EH (cell line): ENCODE results near the gene INPP5E.

Experiments used
- DNase-seq: peaks from one replicate; pipeline ENCODE4 v3.0.0-alpha.2; 2015; ENCODE audit warnings: low read depth

INPP5E gene

DNA sequence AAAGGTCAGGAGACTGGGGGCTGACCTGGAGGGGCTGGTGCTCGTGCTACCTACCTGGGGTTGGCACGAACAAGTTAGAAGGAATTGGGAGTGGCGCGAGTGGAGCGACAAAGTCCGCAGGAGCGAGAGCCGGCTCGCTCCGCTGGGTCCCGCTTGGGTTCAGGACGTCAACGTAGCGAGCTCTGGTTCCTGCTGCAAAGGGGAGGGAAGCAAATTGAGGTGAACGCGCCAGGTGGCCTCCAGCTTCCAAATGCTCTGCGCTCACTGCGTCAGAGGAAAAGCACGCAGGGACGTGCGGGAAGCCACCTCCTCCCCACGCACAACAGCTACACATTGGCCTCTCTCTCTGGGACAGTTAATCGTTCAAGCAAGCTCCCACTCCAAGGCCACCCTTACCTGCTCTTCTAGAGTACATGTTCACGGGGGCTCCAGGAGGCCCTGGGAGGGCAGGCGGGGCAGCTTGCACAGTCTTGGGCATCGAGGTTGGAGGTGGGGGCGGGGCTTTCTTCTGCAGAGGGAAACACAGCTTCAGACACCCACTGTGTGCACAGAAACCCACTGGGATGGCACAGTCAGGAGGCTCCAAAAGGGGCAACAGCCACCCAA is 7.6 kb upstream of the INPP5E start:
- DNase-seq: no peak

DNA sequence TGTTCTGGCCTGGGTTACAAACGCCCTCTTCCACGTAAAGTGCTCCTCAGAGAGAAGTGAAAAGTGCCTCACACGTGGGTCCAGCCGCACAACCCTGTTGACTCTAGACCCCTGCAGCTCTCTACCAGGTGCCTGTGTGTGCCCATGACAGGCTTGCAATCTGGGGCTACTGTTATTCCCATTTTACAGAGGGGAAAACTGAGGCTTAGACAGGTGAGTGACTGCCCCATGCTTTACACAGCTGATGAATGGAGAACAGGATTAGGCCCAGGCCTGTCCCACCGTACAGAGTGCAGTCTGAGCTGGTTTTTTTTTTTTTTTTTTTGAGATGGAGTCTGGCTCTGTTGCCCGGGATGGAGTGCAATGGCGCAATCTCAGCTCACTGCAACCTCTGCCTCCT is 6.2 kb upstream of the INPP5E start:
- DNase-seq: no peak

DNA sequence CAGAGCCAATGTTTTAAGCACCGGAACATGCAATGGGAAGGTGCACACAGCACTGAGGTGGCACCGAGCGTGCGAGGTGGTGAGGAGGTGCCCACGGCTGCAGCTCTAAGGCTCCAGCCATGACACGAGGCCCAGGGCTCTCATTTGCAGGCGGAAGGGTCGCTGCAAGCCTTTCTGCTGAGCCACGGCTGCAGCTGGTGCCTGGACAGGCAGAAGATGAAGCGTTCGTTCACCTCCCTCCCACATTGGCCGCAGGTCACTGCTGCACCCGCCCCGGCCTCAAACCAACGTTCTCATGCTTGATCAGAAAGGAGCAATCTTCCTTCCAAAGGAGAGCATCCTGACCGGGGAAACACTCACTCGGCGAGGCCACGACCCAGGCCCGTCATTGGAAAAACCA is 4.5 kb upstream of the INPP5E start:
- no peak for DNase-seq

DNA sequence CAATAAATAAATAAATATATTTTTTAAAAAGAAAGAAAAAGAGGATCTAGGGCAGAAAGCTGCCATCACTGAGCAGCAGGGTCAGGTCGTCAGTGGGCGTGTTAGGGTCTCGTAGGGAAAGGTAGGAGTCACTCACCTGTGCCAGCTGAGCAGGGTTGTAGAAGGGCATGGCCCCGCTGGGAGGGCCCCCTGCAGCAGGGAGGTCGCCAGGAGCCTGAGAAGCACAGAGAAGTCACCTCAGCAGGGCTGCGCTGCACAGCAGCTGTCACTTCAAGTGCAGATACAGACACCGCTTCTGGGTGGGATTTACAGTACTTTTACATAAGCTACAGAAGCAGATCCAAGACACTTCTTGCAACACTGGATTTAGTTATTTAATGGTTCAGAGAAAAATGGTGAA is 4.0 kb upstream of the INPP5E start:
- DNase-seq: no peak

DNA sequence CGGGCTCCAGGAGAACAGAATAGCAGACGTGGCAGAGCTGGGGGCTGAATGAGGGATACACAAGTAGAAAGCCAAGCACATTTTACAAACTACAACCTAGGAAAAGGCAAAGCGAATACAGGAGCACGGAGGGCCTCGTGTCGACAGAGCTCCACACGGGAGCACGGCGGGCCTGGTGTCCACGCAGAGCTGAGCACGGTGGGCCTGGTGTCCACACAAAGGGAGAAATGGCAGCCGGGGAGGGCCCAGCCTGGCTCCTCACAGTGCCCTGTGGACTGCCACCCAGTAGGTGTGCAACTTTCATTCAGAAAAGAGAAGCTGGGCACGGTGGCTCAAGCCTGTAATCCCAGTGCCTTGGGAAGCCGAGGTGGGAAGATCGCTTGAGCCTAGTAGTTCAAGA is 3.4 kb upstream of the INPP5E start:
- DNase-seq: no peak

DNA sequence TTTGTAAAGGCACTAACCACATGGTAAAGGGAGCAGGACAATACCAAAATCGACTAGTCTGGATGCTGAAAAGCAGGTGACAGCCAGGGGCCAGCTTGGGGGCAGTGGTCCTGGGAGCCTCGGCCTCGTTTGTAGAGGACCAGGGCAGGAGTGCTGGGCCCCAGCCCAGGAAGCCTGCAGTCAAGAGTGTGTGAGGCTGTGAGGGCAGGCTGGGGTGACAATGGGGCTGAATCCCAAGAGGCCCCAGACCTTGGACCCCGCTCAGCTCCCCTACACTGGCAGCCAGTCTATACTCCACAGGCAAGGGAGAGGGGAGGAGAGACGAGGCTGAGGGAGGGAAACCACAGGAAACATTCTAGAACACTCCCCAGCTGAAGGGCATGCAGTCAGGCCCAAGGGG is 2.6 kb upstream of the INPP5E start:
- DNase-seq: no peak

DNA sequence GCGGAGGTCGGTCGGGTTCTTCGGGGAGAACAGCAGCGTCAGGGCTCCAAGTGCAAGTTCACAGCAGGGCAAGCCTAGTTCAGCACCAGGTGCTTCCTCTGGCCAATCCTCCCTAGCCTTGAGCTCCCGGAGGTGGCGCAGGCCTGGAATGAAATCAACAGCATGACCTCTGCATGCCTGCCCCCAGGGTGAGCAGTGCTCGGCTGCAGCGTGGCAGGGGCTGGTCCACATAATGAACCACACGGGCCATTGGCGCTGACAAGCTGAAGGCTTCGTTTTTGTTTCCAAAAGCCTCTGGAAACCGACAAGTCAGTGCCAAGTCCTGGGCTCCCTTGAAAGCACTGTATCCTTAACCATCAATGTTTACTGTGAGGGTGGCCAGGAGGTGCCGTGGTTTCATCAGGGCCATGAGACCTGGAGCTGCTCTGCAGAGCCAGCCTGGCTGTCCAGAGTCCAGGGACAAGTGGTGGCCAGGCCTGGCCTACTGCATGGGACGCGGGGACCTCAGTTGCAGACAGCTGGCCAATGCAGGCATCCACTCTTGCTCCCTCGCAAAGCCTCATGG is 2.1 kb upstream of the INPP5E start:
- no peak for DNase-seq

DNA sequence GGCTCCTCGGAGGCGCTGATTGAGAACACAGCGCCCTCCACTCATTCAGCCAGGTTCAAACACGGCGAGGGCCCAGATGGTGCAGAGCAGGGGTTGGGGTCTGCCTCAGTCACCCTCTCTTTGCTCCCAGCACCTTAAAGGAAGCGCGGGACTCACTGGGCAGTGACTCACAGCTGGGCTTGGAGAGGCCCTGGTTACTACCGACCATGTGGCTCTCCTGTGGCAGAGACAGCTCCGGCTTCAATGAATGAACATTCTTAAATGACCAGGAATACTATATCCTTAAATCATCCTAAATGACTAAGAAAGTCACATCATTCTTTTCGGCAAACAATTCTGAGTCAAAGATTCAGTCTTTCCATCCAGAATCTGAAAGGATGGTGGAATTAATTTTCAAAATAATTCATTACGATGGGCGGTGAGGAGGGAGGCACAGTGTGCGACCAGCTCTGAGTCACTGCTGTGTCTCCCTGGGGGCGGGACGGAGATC is 1.6 kb upstream of the INPP5E start:
- DNase-seq: peak; percentile 15

DNA sequence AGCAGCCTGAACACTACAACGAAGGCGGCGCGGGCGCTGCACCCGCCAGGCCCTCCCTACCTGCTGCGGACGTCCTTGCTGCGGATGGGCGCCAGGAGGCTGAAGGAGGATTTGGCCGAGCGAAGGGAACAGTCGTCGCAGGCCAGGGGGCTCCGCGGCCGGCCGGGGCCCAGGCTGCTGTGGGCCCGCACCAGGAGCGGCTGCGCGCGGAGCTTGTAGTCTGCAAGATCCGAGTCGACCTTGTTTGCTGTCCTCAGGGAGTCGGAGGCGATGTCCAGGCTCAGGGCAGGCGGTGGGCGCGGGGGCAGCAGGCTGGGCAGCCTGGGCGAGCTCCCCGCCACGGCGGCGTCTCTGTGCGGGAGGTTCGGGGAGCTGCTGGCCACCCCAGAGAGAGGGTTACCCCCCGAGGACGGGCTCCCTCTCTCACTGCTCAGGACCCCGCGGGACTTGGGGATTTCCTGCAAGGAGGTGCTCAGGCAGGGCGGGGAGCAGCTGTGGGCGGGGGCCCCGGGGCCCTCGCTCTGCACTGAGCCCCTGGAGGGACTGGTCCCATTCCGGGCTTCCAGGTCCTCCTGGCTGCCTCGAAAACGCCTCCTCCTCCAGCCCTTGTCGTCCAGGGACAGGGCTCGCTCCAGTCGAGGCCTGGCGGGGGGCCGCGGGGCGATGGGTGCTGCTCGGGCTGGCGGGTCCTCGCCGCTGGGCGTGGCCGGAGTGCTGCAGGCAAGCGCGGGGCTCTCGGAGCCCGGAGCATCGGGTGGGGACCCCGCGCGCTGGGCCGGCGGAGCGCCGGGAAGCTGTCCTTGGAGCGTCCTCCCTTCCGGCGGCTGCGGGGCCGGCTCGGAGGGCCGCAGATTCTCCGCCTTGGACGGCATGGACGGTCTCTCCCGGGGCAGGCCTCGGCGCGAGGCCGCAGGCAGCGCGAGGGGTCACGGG is 831 bp downstream of the INPP5E start:
- peak; percentile 37 for DNase-seq

DNA sequence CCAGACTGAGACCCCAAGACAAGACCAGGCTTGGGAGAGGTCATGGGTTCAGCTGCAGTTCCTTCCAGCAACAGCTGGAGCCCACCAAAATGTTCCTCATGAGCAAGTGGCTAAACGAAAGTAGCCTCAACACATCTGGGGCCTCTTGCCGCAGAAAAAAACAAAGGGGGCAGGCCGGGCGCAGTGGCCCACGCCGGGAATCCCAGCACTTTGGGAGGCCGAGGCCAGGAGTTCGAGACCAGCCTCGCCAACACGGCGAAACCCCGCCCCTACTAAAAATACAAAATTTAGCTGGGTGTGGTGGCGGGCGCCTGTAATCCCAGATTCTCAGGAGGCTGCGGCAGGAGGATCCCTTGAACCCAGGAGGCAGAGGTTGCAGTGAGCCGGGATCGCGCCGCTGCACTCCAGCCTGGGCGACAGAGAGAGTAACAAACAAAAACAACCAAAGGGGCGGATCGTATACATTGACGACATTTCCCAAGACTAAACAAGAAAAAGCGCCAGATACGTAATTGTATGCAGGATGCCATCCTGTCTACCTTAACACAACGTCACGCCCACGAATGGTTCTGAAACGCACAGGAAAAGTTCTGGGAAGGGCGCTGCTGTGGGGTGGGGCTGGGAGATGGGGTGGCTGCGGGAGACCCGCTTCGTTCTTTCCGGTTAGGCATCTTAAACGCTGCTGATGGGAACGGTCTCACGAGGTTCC is 1.7 kb downstream of the INPP5E start:
- DNase-seq: no peak

DNA sequence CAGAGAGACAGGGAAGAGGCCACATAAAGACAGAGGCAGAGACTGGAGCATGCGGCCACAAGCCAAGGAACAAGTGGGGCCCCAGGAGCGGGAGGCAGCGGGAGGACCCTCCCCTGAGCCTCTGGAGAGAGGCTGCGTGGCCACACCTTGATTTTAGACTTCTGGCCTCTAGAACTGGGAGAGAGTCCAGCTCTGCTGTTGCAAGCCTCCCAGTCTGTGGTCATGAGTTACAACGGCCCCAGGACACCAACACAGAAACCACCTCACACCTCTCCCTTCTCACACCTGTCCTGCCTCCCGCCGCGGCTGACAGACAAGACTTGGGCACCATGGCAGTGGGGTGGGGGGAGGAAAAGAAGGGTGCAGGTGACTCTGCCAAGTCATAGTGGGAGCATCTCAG is 2.2 kb downstream of the INPP5E start:
- peak; percentile 37 for DNase-seq

DNA sequence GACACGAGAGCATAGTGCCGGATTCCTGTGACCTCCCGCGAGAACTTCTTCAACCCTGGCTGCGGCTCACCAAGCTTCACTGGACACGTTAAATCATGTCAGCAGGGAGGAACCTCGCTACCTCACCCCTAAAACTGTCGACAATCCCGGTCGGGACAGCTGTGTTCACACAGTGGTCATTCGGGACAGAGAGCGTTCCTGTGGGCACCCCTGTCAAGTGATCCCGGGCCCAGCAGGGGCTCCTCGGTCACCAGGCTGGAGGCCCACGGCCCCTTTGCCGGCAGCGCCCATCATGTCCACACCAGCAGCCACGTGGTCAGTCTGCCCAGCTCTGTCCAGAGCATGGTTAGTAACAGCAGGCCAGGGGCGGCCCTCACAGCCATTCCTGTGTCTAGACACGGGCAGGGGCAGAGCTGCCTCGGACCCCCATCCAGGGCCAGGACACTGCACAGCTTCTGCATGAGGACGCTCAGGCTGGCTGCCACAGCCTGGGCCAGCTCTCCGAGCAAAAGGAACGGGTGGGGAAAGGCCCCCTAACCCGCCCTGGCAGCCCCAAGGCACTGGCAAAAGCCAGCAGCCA is 3.5 kb downstream of the INPP5E start:
- DNase-seq: no peak

DNA sequence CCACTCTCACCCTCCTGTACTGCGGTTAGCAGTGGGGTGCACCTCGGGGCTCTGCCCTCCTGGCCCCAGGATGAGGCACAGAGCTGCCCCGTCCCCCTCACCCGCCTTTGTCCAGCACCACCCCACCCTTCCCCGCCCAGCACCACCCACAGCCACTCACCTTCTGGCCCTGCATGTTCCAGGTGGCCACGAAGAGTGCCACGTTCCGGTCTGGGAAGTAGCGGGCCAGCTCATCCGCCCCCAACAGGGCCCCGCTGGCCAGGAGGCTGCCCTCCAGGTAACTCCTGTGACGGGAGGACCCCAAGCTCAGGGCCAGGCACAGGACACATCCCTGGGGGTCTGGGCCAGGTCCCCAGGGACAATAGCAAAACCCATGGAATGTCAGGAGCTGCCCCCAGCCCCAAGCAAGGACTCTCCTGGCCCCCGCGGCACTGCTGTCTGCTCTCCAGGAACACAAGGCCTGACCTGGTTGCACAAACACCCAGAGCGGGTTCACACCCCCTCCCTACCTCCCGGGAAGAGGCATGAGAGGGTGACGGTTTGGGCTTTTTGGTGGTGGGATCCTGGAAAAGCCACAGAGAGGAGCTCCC is 5.0 kb downstream of the INPP5E start:
- DNase-seq: no peak

DNA sequence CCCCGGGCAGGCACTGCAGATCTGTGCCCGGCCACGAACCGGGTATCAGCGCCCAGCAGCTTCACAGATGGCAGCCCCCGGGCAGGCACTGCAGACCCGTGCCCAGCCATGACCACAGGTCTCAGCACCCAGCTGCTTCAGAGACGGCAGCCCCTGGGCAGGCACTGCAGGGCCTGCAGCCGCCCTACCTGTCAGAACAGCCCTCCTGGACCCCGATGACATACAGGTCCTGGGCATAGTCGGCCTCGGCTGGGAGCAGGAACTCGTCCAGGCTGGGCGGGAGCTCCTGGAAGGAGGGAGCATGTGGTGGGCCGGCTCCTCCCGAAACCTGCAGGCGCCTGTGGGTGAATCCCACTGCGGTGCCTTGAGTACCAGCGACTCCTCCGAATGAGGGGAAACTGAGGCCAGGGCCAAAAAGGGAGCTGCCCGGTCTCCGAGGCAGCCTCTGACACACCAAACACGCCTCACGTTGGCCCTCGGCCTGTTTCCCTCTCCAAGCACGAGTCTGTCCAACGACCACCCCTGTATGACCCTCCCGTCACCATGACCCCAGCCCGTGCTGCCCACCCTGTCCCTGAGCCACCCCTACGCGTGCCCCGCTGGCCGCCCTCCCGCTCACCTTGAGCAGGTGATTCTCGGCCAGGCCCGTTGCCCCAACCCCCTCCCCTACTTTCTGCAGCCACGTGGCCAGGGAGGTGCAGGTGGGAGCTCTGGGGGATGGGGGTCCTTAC is 5.6 kb downstream of the INPP5E start:
- no peak for DNase-seq

DNA sequence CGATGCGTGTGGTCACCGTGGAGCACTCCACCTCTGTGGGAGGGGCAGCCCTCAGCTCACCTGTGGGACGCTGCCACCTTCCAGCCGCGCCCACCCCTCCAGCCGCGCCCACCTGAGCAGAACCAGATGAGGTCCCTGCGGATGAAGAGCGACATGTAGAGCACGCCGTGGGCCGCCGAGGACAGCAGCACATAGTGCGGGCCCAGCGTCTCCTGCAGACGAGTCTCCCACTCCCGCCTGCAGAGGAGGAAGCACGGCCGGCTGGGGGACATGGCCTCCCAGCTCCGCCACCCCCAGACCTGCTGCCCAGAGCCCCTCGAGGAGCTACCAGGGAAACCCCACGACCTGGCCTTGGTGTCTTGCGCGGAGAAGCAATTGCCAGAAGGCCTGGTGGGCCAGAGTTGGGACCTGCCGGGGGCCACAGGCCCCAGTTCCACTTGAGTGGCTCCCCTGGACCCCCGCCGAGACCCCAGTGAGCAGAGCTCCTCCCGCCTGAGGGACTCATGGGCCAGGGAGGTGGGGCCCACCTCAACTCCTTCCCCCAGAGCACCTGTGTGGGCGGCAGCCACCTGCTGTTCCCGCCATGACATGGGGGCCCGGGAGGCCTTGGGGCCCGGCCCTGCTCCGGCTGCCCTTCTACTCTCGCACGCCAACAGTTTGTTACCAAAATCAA is 6.5 kb downstream of the INPP5E start:
- no peak for DNase-seq

DNA sequence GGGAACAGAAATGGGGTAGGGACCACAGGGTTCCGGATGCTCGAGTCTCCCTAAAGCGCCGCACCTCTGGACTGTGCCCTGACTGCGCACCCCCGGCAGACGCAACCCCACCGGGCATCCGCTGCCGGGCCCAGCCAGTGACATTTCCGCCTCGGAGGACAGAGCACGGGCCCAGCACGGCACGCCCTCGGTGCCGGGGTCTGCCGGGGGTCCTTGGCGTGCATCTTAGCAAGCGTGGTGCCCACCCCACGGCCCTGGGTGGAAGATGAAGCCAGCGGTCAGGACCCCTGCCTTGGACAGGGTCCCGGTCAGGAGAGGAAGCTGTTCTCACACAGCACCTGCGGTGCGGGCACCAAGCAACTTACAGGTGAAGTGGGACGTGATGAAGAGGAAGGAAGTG is 7.1 kb downstream of the INPP5E start:
- no peak for DNase-seq

DNA sequence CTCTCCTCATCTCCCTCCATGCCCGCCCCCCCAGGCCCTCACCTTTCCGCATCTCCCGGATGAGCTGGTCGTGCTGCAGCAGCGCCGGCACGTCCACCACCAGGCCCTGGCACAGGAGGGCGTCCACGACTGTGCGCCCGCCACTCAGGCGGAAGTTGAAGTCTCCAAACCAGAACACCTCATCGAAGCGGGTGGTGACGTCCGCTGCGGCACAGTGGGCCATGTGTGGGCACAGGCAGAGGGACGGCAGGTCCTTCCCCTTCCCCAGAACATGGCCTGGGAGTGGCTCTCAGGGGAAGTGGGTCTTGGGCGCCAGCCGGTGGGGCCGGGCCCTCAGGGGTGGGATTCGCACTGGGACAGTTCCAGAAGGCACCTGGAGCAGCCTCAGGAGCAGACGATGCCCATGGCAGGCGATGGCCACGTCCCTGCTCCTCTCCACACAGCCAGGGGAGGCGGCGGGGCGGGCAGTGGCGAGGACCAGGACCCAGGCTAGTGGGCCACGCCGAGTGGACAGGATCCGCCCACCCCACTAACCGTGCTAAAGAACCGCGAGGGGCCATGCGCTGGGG is 7.8 kb downstream of the INPP5E start:
- no peak for DNase-seq

DNA sequence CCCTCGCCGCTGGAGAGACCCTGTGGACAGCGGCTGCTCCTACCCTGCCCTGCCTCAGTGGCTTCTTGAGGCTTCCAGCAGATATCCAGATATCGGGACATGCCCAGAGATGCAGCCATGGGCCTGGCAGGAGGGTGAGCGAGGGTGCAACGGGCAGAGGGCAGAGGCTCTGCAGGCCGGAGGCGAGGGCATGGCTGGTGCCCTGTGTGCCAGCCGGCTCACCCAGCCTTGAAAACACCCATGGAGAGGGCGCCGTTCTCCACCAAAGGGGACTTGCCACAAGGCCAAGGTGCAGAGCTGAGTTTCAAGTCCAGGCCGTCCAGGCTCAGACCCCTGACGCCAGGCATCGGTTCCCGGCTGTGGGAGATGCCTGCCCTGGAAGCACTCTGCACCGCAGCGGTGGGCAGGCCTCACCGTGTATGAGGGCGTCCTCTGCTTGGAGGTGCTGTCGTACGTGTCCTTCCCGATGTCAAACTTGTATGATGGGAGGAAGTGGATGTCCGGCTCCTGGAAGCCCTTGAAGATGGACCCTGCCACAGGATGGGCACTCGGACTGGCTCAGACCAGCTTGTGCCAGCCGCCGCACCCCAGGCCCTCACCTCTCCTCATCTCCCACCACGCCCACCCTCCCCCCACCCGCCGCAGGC is 8.9 kb downstream of the INPP5E start:
- DNase-seq: no peak

DNA sequence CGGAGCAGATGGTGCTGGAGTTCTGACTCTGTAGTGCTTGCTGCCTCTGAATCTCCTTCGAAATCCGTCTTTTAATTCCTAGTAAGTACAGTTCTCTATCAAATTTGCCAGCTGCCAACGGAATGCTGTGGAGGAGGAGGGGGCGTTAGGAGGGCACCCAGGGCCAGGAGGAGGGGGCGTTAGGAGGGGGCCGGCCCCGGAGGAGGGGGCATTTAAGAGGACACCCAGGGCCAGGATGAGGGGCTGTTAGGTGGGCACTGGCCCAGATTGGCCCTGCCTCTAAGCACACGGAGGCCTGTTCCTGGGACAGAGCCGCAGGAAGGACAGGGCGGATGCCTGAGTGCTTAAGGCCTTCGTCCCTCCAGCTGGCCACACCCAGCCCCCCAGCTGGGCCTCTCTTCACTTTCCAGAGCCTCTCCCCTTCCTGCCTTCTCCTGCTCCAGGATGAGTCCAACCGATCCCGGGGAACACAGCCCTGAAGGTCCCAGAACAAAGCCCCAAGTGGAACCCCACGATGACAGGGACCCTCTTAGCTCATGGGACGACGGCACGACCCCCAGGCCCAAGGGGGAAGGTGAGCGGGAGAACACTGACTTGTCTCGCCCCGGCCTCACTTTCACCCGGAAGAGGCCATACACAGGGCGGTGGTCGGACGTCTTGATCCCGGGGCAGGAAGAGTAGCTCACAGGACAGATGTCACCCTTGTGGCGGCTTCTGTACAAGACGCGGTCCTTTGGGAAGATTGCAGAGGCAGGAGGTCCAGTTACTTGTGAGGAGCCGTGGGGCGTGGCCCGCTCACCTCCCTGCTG is 9.8 kb downstream of the INPP5E start:
- no peak for DNase-seq
